Measurements from ENCODE around the gene CEP83.

DNA sequence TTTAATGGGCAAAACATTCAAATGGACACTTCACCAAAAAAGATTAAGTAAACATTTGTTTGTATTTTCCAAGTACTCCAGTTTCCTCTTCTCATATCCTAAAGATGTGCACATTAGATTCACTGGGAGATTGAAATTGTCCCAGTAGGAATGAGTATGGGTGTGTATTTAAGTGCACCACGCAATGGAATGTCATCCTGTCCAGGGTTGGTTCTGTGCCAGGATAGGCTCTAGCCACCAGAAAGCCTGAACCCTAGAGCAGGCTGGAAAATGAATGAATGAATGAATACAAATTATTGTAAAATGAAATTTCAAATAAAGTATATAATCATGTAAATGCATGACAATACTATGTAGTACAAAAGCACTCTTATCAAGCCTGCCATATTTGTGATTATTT is 14.0 kb downstream of the CEP83 start:
- TF ChIP-seq CTCF (IDR thresholded peaks at IDR 0.05) (no peak), EZH2 (IDR thresholded peaks at IDR 0.05; ENCODE audit: borderline replicate concordance, insufficient read depth, low read depth, low read length, poor library complexity, severe bottlenecking) (no peak)
